Astrocyte of the cerebellum (primary cell): Measurements from ENCODE around the gene SRI.

Source experiments
- DNase-seq: peaks from one replicate; pipeline ENCODE4 v3.0.0-alpha.2; 2011; ENCODE audit warnings: low read depth
- H3K4me3 ChIP-seq: 2 replicates; pipeline ENCODE4 v1.5.1; 2011; ENCODE audit warnings: mild to moderate bottlenecking, low read depth, low read length, moderate library complexity
- in situ Hi-C: cut with HindIII; loops from 2 replicates; pipeline ENCODE4 v1.10.0; 2017; ENCODE audit warnings: low sequenced_read_pairs
- TF ChIP-seq, protein P1 (sequence below): IDR thresholded peaks from 2 replicates; pipeline ENCODE4 v1.5.1; 2012; ENCODE audit warnings: low read length, low read depth, moderate library complexity, mild to moderate bottlenecking; ENCODE audit errors: missing control alignments

The SRI gene

DNA sequence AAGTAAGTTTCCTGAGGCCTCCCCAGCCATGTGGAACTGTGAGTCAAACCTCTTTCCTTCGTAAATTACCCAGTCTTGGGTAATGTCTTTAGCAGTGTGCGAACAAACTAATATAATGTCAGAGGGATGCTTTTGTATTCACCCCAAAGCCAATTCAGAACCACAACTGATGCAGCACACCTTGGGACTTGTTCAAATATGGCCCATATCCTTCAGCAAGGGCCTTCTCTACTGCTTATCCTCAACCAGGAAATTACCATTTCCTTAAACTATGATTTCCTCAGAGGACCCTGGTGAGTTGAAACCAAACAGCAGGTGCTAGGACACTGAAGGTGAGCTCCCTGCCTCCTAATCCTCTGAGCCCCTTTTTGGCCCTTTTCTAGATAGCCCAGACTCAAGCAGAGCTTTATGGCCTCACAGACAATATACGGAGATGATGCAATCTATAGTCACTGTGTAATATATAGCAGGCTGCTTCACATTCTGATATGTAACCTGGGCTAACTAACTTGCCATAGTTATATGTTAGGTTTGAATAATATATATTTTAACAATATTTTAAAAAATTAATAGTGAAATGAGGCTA is 15.2 kb downstream of the SRI start:
- TF ChIP-seq, protein P1, sequence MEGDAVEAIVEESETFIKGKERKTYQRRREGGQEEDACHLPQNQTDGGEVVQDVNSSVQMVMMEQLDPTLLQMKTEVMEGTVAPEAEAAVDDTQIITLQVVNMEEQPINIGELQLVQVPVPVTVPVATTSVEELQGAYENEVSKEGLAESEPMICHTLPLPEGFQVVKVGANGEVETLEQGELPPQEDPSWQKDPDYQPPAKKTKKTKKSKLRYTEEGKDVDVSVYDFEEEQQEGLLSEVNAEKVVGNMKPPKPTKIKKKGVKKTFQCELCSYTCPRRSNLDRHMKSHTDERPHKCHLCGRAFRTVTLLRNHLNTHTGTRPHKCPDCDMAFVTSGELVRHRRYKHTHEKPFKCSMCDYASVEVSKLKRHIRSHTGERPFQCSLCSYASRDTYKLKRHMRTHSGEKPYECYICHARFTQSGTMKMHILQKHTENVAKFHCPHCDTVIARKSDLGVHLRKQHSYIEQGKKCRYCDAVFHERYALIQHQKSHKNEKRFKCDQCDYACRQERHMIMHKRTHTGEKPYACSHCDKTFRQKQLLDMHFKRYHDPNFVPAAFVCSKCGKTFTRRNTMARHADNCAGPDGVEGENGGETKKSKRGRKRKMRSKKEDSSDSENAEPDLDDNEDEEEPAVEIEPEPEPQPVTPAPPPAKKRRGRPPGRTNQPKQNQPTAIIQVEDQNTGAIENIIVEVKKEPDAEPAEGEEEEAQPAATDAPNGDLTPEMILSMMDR = no peak
- in situ Hi-C loops = no loop called here
- H3K4me3 ChIP-seq = no peak overlapping the region
- no peak for DNase-seq

DNA sequence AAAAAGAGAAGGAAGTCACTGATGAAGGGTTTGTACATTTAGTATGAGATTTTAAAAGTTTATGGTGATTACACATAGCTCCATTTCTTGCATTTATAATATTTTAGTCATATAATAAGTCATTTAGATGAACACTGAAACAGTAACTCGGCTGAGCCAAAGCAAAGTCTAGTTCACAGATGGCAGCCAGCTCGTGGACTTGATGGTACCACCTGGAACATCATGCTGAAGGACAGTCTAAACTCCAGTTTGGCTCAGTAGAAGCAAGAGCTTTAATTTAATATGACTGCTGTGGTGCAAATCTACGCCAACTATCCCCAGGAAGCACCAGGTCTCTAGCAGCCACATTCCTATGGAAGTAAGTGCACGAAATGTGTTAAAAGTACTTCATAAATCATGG is 16.4 kb downstream of the SRI start:
- DNase-seq = no peak
- H3K4me3 ChIP-seq = no peak overlapping the region
- TF ChIP-seq, protein P1 = no peak
- in situ Hi-C loops = no loop called here

DNA sequence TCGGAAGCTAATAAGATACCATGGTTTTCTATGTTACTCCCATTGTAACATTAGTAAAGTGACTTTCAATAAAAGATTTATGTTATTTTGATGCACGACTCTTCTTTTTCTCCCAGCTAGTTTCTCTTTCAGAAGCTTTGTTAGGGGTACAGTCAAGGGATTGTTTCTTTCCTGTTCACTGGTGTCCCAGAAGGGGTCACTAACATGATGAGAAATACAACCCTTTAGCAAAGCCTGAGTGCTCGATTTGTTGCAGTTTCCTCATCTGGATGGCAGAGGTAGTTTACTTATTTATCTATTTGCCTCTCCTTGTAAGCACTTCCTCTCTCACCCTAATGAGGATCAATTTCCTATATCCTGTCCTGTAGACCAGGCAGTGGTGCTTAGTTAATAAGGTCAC is 17.0 kb downstream of the SRI start:
- in situ Hi-C loops = no loop called here
- no peak overlapping the region for H3K4me3 ChIP-seq
- TF ChIP-seq, protein P1 = no peak
- DNase-seq = no peak

DNA sequence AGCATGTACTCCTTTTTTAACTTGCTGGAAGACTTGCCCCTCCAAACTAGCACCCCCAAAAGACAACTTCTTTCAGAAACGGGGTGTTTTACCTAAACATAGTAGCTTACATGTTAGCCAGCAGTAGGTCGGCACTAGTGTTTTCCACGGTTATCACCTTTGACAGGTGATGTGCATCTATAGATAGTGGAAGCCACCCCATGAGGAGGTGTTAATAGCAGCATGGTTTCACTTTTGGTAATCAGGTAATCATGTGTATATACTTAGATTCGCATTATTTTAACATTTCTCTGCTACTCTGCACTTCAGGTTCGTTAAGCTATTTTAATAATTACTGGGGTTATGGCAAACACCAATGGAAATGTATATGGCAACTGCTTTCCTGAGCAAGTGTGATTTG is 17.6 kb downstream of the SRI start:
- TF ChIP-seq, protein P1 = no peak
- no peak overlapping the region for H3K4me3 ChIP-seq
- no peak for DNase-seq
- in situ Hi-C loops = no loop called here

DNA sequence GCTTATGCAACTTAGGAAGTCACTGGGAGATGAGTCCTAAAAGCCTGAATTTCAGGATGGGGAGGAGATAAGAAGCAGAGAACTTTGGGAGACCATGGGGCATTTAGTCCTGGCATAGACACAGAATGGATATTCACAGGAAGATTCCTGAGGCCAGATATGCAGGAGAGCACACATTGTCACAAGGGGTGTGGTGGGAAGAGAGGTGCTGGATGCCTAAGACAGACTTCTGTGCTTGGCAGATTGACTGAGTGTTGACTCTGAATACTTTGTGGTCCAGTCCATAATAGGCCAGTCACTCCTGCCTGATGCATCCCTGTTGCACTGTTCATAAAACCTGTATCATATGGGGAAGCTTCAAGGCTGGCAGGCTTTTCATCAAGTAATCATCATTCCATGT is 18.5 kb downstream of the SRI start:
- no peak overlapping the region for H3K4me3 ChIP-seq
- no peak for DNase-seq
- TF ChIP-seq, protein P1 = no peak
- in situ Hi-C loops = no loop called here

DNA sequence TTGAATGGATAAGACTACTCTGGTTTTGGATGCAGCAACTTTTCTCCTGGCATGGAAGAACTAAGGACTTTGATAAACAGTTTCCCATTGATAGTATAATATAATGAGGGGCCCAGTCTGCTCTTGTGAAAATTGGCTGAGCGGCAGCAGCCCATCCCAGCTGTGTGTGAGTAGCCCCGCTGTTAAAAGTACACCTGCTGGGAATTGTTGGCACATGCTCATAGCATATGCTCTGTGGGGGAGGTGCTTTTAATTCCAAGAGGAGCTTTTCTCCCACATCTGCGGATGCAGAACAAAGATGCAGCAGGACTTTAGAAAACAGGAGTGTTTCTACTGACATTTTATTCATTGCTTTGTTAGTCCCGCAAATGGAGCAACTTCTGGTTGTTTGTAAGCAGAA is 19.0 kb downstream of the SRI start:
- TF ChIP-seq, protein P1 = no peak
- H3K4me3 ChIP-seq = no peak overlapping the region
- DNase-seq = no peak
- in situ Hi-C loops = no loop called here
